Nephron (organoid): ENCODE measurements around the gene OR6N1.

Source experiments
- H3K27ac Mint-ChIP-seq, 3 experiments: 2 replicates each; pipeline ENCODE4 v1.8.0; 2020; ENCODE audit warnings: mixed read lengths in 3 of 3, mild to moderate bottlenecking in 2 of 3, moderate library complexity in 1 of 3
- H3K27me3 Mint-ChIP-seq: 2 replicates; pipeline ENCODE4 v1.8.0; 2021; ENCODE audit warnings: low read depth, mild to moderate bottlenecking, moderate library complexity, mixed read lengths
- H3K36me3 Mint-ChIP-seq: 2 replicates; pipeline ENCODE4 v1.8.0; 2020; ENCODE audit warnings: low read depth, mixed read lengths
- H3K4me1 Mint-ChIP-seq: 2 replicates; pipeline ENCODE4 v1.8.0; 2020; ENCODE audit warnings: mixed read lengths
- H3K4me3 Mint-ChIP-seq, 3 experiments: 2 replicates each; pipeline ENCODE4 v1.8.0; 2020; ENCODE audit warnings: mild to moderate bottlenecking in 3 of 3, mixed read lengths in 3 of 3, moderate library complexity in 2 of 3
- H3K9me3 Mint-ChIP-seq: 2 replicates; pipeline ENCODE4 v1.8.0; 2020; ENCODE audit warnings: mixed read lengths
- TF ChIP-seq, protein P1 (sequence below), 3 experiments: fragments of 200-600 bp; sonication (generic); IDR thresholded peaks; one replicate each; pipeline ENCODE4 v1.5.0; 2021; ENCODE audit warnings: antibody characterized with exemption in 3 of 3; ENCODE audit not compliant: unreplicated experiment in 3 of 3

Gene OR6N1

DNA sequence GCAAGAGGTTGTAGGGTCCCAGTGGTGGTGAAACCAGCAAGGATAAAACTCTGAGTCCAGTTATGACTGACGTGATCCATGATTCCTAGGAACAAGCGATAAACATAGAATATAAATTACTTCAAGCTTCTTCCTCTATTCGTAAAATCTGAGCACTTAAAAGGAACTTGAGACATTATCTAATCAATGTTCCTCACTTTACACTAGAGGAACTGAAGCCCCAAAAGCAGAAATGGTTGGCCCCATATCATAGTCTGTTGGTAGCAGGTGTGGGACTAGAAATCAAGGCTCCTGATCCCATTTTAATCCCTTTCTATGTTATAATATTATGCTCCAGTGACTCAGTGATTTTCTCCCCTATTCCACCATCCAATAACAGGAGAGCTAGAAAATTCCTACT, 37.3 kb upstream of the OR6N1 start:
- TF ChIP-seq, protein P1, sequence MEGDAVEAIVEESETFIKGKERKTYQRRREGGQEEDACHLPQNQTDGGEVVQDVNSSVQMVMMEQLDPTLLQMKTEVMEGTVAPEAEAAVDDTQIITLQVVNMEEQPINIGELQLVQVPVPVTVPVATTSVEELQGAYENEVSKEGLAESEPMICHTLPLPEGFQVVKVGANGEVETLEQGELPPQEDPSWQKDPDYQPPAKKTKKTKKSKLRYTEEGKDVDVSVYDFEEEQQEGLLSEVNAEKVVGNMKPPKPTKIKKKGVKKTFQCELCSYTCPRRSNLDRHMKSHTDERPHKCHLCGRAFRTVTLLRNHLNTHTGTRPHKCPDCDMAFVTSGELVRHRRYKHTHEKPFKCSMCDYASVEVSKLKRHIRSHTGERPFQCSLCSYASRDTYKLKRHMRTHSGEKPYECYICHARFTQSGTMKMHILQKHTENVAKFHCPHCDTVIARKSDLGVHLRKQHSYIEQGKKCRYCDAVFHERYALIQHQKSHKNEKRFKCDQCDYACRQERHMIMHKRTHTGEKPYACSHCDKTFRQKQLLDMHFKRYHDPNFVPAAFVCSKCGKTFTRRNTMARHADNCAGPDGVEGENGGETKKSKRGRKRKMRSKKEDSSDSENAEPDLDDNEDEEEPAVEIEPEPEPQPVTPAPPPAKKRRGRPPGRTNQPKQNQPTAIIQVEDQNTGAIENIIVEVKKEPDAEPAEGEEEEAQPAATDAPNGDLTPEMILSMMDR (IDR thresholded peaks at IDR 0.05; ENCODE audit: unreplicated experiment in 3 of 3): no peak
- no peaks in the 10 kb centered on the region for H3K9me3 Mint-ChIP-seq
- H3K4me1 Mint-ChIP-seq: no peaks in the 10 kb centered on the region

DNA sequence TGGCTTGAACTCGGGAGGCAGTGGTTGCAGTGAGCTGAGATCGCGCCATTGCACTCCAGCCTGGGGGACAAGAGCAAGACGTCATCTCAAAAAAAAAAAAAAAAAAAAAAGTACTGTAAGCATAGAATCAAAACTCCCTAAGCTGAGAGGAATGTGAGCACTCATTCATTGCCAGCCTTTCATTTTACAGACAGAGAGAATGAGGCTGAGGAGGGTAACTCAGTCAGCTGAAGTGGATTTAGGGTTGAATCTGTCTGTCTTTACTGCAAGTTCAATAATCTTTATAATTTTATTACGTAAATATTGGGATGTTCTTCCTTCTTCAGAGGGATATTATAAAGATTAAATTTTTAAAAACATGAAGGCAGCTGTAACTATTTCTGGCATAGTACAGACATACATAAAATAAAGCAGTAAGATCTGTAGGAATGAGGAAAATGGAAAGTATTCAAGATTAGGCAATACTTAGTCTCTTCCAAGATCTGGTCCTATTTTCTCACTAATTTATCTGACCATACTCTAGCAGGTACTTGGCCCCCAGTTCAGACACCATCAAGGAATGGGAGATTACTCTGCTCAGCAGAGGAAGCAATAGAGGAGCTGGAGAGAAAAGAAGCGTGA, 35.0 kb upstream of the OR6N1 start:
- Mint-ChIP-seq H3K36me3 (no peaks in the 10 kb centered on the region), H3K9me3 (no peaks in the 10 kb centered on the region)

More for the DNA sequence above, 37.3 kb upstream of the OR6N1 start:
- no peaks in the 10 kb centered on the region for H3K36me3 Mint-ChIP-seq
- H3K27me3 Mint-ChIP-seq: no peaks in the 10 kb centered on the region
- no peak overlapping the region for H3K27ac Mint-ChIP-seq
- H3K4me3 Mint-ChIP-seq: no peak overlapping the region

DNA sequence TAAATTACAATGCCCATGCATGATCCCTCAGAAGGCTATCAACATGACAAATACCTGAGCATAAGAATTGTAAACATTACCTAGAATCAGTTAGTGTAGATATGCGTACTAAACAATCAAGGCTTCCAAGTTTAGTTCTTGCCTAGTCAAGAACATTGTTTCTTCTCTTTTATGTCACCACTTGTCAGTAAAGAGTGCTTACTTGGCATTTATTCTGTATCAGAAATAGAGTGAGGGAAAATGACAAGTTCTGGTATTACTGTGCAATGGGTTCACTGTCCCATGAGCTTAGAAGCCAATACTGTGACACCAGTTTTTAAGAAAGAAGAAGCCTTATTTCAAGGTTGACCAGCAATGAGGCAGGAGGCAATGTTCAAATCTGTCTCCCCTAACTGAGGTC, 31.7 kb upstream of the OR6N1 start:
- Mint-ChIP-seq H3K4me1 (no peaks in the 10 kb centered on the region), H3K36me3 (no peaks in the 10 kb centered on the region), H3K4me3 (no peak overlapping the region), H3K9me3 (no peaks in the 10 kb centered on the region), H3K27me3 (no peaks in the 10 kb centered on the region), H3K27ac (no peak overlapping the region)
- TF ChIP-seq, protein P1 (IDR thresholded peaks at IDR 0.05; ENCODE audit: unreplicated experiment in 3 of 3): no peak

More for the DNA sequence above, 35.0 kb upstream of the OR6N1 start:
- no peak overlapping the region for H3K4me3 Mint-ChIP-seq
- no peaks in the 10 kb centered on the region for H3K4me1 Mint-ChIP-seq
- H3K27ac Mint-ChIP-seq: no peak overlapping the region
- TF ChIP-seq, protein P1 (IDR thresholded peaks at IDR 0.05; ENCODE audit: unreplicated experiment in 3 of 3): no peak
- H3K27me3 Mint-ChIP-seq: no peaks in the 10 kb centered on the region

DNA sequence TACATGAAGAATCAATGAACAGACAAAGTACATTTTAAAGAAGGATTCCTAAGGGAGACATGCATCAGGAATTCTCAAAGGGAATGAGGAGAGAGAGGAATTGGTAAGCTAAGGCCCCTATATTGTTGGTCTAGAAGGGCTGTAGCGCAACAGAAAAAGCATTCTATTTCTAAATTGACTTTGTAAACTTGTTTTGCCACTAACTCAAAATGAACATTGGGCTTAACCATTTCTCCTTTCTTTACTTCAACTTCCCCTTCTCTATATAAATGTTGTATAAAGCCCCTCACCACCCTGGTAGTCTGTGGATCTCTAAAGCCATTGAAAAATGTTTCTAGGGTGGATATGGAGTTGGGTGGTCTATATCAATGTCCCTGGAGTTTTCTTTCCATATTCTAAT, 29.4 kb upstream of the OR6N1 start:
- H3K36me3 Mint-ChIP-seq: no peaks in the 10 kb centered on the region
- H3K27me3 Mint-ChIP-seq: no peaks in the 10 kb centered on the region
- TF ChIP-seq, protein P1 (IDR thresholded peaks at IDR 0.05; ENCODE audit: unreplicated experiment in 3 of 3): no peak
- no peaks in the 10 kb centered on the region for H3K9me3 Mint-ChIP-seq
- no peak overlapping the region for H3K4me3 Mint-ChIP-seq
- H3K27ac Mint-ChIP-seq: no peak overlapping the region
- H3K4me1 Mint-ChIP-seq: no peaks in the 10 kb centered on the region

DNA sequence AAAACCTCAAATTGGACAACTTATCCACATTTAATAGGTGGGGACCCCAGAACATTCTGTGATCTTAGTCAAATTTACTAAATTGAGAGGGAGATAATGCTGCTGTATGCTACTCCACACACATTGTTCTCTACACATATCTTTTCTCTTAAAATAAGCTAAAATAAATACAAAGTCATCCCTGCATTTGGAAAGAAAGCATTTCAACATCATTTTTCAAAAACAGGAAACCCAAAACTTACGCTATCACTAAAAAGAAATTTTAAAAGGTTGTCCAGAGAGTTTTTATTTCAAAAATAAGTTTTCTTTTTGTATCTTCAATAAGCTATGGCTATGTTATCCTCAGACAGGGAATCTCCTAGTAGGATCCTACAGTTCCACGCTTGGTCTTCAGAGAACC, 28.5 kb upstream of the OR6N1 start:
- Mint-ChIP-seq H3K36me3 (no peaks in the 10 kb centered on the region), H3K9me3 (no peaks in the 10 kb centered on the region), H3K27ac (no peak overlapping the region), H3K27me3 (no peaks in the 10 kb centered on the region), H3K4me1 (no peaks in the 10 kb centered on the region), H3K4me3 (no peak overlapping the region)
- TF ChIP-seq, protein P1 (IDR thresholded peaks at IDR 0.05; ENCODE audit: unreplicated experiment in 3 of 3): no peak

DNA sequence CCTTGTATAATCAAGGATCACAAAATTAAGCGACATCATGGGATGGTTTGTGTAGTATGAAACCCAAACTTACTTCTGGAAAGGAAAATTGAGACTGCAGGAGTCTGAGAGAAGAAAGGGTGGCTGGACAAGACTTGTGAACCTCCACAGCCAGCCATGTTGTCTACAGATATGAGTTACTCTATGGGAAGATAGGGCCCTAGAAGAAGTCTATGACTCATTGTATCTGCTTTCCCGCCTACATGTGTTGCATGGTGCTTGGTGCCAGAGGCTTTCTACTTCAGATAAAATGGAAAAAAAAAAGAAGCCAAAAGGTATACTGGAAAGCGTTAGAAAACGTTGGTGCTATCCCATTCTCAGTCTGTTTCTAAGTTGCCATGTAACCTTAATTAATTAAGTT, 27.7 kb upstream of the OR6N1 start:
- Mint-ChIP-seq H3K9me3 (no peaks in the 10 kb centered on the region), H3K27ac (no peak overlapping the region), H3K27me3 (no peaks in the 10 kb centered on the region), H3K4me3 (no peak overlapping the region), H3K4me1 (no peaks in the 10 kb centered on the region), H3K36me3 (no peaks in the 10 kb centered on the region)
- TF ChIP-seq, protein P1 (IDR thresholded peaks at IDR 0.05; ENCODE audit: unreplicated experiment in 3 of 3): no peak
